ENCODE data around the gene ELMO2. TPM values are rescaled to one million over a fixed set of nuclear protein-coding genes. Genes with fewer than 3 reads are reported as not detected.
A peak's percentile ranks its signal among the peaks of the same experiment; 100 is the strongest.
"Not testable (repeated sequence)": the region's sequence is repeated elsewhere in the genome, so short reads cannot be mapped to it uniquely, and the experiment has no call there.

Gene ELMO2
- total RNA-seq, 1 donor from 2014 or later, result 66.4 TPM

DNA sequence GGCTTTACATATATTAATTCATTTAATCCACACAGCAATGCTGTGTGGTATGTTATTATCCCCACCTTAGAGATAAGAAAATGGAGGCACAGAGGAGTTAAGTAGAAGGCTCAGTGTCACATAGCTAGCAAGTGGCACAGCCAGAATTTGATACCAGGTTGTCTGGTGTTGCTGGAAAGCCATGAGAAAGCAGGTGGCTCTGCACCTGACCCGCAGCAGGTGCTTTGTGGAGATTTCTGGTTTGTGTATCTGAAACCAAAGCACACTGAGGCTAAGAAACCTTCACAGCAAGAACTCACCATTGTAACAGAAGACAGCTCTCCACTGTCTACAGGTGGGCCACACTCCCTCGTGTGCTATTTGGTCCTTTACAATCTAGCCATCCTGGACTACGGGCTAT lies 7.5 kb downstream of the ELMO2 start:
- H3K36me3 Mint-ChIP-seq (ENCODE audit: low read depth), result peaks cover 44% of the 10 kb centered on the region
- H3K4me3 Mint-ChIP-seq, result peak overlapping the region; percentile 32
- no peaks in the 10 kb centered on the region for H3K27me3 Mint-ChIP-seq
- intact Hi-C loops (cut with micrococcal nuclease), result no loop called here
- peaks cover 49% of the 10 kb centered on the region for H3K4me1 Mint-ChIP-seq
- no peak for DNase-seq
- H3K9me3 Mint-ChIP-seq, result no peaks in the 10 kb centered on the region
- peak overlapping the region; percentile 62 for H3K27ac Mint-ChIP-seq

DNA sequence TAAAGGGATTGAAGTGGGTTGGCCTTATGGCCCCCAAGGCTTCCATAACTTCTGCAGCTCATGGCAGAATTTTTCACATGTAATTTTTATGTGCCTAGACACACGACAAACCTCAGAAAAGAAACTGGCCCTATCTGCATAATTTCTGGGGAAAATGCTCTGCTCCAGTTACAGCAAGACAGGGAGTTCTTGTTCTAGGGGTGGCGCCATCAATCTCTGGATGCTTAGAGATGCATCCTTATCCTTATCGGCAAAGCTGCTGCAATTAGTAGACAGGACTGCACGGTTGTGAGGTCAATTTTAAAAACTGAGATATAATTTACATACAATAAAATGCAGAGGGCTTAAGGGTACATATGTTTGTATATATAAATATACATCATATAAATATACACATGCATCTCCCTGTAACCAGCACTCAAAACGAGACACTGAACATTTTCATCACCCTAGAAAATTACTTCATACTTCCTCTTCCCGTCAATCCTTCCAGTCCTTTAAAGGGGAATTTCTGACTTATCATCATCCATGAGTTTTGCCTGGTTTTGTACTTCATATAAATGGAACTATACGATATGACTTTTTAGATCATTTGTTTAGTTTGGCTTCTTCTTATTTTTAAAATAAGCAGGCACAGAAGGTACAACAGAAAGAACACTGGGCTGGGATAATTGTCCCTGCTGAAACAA lies 10.2 kb downstream of the ELMO2 start:
- intact Hi-C loops (cut with micrococcal nuclease), result no loop called here

DNA sequence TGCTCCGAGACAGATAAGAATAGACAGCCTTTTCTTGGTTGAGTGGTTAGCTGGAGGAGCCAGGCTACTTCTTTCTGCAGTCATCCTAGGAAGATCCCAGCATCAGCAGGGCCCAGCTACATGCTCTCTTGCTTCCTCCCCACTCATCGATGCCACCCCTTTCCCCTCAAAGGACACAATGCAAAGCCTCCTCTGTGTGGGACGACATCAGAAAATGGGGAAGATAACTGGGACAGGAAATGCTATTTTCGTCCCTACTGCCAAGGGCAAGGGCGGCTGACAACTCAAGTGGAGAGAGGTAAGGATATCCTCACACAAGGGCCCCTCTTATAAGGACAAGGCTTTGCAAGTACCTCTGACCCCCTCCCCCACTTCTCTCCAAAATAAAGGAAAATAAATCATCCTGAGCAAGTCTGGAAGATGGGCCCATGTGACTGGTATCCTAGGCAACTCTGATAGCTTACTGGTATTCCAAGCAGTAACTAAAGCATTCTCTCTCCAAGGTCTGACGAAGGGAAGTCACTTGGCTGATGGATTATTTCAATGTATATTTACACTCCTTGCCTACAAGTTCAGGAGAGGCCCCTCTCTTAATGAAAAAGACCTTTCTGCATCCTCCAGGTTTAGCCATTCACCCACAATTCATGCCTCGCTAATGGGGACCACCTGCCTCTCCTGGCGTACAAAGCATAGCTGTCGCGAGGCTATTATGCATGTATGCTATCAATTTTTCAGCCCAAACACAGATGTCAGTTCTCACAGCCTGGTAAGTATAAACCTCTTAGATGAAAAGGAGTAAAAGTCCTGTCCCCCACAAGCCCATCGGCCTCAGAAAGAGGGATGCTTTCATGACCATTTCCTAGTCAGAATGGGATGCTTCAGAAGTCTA lies 11.3 kb downstream of the ELMO2 start:
- Mint-ChIP-seq H3K4me3 (no peak overlapping the region), H3K36me3 (ENCODE audit: low read depth) (peaks cover 64% of the 10 kb centered on the region), H3K27me3 (no peaks in the 10 kb centered on the region), H3K9me3 (no peaks in the 10 kb centered on the region), H3K4me1 (peaks cover 15% of the 10 kb centered on the region), H3K27ac (no peak overlapping the region)
- intact Hi-C loops (cut with micrococcal nuclease), result no loop called here
- DNase-seq, result no peak

More for the DNA sequence above, 10.2 kb downstream of the ELMO2 start:
- Mint-ChIP-seq H3K27me3 (no peaks in the 10 kb centered on the region), H3K27ac (no peak overlapping the region), H3K36me3 (ENCODE audit: low read depth) (peaks cover 60% of the 10 kb centered on the region), H3K4me3 (no peak overlapping the region), H3K4me1 (peaks cover 26% of the 10 kb centered on the region), H3K9me3 (no peaks in the 10 kb centered on the region)
- no peak for DNase-seq

DNA sequence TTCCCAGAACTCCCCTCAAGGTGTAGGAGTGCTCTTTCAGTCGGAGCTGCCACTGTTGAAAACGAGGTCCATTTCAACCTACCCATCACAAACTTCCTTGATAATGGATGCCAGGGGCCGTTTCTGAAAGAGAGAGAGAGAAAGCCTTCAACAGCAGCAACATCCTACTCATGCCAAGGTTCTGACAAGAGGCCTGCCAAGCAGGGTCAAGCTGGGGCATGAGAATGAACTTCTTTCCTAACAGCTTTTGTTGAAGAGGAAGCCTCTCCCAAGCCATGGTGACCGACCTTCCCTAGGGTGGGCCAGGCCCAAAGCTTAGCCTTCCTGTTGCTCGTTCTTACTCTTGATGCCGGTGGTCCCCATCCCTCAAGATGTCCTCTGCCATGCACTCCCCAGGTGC lies 12.4 kb downstream of the ELMO2 start:
- Mint-ChIP-seq H3K9me3 (no peaks in the 10 kb centered on the region), H3K36me3 (ENCODE audit: low read depth) (peaks cover 62% of the 10 kb centered on the region), H3K27me3 (no peaks in the 10 kb centered on the region), H3K4me1 (peaks cover 7% of the 10 kb centered on the region), H3K27ac (no peak overlapping the region), H3K4me3 (no peak overlapping the region)
- intact Hi-C loops (cut with micrococcal nuclease), result no loop called here
- no peak for DNase-seq

DNA sequence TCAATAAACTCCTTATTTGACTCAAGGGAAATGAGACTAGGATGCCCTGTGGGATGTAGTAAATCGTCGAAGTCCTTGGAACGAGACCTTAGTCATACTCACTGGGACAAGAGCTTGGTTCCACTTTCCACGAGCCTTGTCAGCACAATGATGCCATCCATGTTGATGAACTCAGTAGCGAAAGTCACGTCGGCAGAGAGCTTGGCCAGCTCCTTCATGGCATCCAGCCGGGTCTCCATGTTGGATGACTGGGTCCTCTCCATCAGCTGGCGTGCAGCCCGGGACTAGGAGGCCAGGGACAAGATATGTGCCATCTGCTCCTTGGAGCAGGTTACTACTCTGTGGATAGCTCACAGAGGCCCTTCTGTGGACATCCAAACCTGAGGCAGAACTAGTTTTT lies 17.5 kb downstream of the ELMO2 start:
- Mint-ChIP-seq H3K4me1 (peaks cover 2% of the 10 kb centered on the region), H3K27ac (no peak overlapping the region), H3K9me3 (no peaks in the 10 kb centered on the region), H3K4me3 (no peak overlapping the region), H3K27me3 (no peaks in the 10 kb centered on the region), H3K36me3 (ENCODE audit: low read depth) (peaks cover 69% of the 10 kb centered on the region)
- DNase-seq, result no peak
- intact Hi-C loops (cut with micrococcal nuclease), result no loop called here

DNA sequence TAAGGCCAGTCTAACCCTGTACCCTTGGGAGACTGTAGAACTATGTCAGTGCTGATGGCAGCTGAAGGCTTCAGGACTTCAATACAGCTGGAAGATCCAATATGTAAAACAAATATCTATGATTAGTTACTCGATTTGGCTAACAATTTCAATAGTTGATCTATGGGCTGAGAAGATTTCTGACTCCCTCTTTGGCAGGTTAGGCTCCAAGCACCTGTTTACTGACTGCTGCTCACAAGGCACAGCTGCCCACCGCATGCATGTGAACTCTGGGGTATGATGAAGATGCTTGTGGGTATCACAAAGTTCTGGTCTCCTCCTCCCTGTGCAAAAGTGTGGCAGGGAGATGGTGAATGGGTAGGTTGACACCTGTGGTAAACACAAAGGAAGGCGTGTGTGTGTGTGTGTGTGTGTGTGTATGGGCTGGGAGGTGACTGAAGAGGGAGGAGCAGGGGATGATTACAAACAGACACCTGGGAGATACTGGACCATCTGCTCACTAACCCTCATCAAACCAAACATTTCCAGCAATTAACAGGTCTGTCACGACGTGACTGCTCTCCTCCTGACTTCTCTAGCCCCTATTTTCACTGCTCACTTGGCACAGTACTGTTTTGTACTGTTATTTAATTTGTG lies 18.1 kb downstream of the ELMO2 start:
- Mint-ChIP-seq H3K36me3 (ENCODE audit: low read depth) (peaks cover 70% of the 10 kb centered on the region), H3K27me3 (no peaks in the 10 kb centered on the region), H3K4me1 (peaks cover 2% of the 10 kb centered on the region), H3K9me3 (no peaks in the 10 kb centered on the region), H3K27ac (no peak overlapping the region), H3K4me3 (no peak overlapping the region)
- DNase-seq, result no peak
- intact Hi-C loops (cut with micrococcal nuclease), result no loop called here

DNA sequence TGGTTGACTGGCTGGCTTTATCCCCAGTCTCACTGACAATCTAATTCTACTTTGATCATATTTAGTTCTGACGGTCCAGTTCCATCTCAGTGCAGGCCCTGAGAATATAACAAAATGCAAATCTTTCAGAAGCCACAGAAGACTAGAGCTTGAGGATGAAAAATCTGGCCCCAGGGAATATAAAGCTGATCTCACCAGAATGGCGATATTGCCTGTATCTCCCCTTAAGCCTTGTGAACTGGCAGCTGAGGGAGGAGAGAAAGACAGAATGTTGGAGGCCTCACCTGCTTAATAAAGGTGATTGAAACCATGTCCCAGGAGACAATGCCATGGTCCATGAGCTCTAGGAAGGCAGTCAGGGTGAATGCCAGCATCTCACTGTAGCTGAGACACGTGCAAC lies 19.4 kb downstream of the ELMO2 start:
- H3K9me3 Mint-ChIP-seq; DNase-seq; intact Hi-C loops (cut with micrococcal nuclease); H3K4me1 Mint-ChIP-seq; H3K4me3 Mint-ChIP-seq; H3K27me3 Mint-ChIP-seq: not testable (repeated sequence)
- H3K36me3 Mint-ChIP-seq (ENCODE audit: low read depth), result peaks cover 63% of the 10 kb centered on the region
- H3K27ac Mint-ChIP-seq, result peak overlapping the region; percentile 32

DNA sequence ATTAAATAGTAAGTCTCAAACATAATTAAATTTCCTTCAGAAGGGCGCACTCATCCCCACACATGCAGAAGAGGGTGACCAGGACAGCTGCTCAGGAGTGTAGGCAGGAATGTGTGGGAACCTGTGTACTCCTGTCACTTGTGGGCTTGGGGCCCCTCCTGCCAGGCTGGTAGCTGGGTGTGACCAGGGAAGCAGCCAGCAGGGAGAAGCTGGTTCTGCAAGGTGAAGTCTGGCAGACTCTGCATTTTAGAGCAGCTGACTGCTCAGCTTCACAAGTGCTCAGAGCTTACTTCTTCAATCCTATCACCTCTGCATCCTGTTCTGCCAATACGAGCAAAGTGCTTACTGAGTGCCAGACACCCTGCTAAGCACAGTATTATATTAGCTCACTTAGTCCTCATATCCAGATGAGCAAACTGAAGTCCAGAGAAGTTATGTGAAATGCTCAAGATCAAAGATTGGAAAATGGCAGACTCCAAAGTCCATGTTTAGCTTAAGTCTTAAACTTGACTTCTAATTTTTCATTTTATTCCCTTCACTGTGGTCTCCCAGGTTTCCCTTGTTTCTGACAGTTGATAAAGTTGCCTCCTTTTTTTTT lies 27.9 kb downstream of the ELMO2 start:
- no peaks in the 10 kb centered on the region for H3K27me3 Mint-ChIP-seq
- DNase-seq, result no peak
- intact Hi-C loops (cut with micrococcal nuclease), result no loop called here
- no peak overlapping the region for H3K27ac Mint-ChIP-seq
- H3K36me3 Mint-ChIP-seq (ENCODE audit: low read depth), result peaks cover 54% of the 10 kb centered on the region
- H3K9me3 Mint-ChIP-seq, result no peaks in the 10 kb centered on the region
- peaks cover 3% of the 10 kb centered on the region for H3K4me1 Mint-ChIP-seq
- no peak overlapping the region for H3K4me3 Mint-ChIP-seq

DNA sequence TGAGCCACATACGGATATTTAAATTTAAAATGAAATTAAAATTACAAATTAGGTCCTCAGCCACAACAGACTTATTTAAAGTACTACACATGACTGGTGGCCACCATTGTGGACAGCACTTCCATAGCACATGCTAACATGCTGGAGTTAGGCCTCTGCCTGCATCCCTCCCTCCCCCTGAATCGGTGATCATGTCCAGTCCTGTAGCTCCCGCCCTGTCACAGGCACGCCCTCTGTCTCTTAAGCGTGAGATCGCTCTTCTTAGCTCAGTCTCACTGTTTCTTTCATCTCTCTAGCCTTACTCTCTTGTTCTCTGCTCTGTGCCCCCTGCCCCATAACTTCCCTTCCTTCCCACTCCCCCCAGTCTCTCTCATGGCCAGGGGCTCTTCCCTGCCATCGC lies 28.9 kb downstream of the ELMO2 start:
- Mint-ChIP-seq H3K4me1 (peaks cover 3% of the 10 kb centered on the region), H3K36me3 (ENCODE audit: low read depth) (peaks cover 59% of the 10 kb centered on the region), H3K9me3 (no peaks in the 10 kb centered on the region), H3K27ac (no peak overlapping the region), H3K27me3 (no peaks in the 10 kb centered on the region), H3K4me3 (no peak overlapping the region)
- intact Hi-C loops (cut with micrococcal nuclease), result no loop called here
- no peak for DNase-seq

DNA sequence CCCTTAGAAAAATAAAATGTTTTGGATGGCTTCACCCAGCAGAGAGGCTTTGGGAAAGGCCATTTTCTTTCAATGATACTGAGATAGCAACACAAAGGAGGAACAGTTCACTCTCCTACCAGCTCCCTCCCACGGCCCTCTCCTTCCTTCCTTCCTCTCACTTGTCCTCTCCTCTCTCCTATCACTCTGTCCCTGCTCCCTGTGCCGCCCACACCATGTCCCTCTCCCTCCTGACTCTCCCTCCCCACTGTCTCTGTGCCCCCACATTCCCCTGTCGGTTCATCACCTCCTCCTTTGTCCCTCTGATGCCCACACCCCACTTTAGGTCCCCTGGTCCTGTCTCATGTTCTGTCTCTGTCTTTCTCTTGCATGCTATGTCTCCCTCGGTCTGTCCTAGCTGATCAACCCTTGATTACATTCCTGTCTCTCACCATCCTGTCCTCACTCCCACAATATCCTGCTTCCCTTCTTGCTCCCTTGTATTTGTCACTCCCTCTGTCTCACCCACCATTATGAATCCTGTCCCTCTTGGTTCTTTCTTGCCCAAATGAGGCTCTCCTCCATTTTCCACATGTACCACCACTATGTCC lies 30.1 kb downstream of the ELMO2 start:
- H3K4me1 Mint-ChIP-seq, result peaks cover 3% of the 10 kb centered on the region
- H3K27ac Mint-ChIP-seq, result peak overlapping the region; percentile 20
- intact Hi-C loops (cut with micrococcal nuclease), result no loop called here
- H3K9me3 Mint-ChIP-seq, result no peaks in the 10 kb centered on the region
- no peak overlapping the region for H3K4me3 Mint-ChIP-seq
- no peaks in the 10 kb centered on the region for H3K27me3 Mint-ChIP-seq
- peaks cover 59% of the 10 kb centered on the region for H3K36me3 Mint-ChIP-seq (ENCODE audit: low read depth)
- DNase-seq, result no peak

DNA sequence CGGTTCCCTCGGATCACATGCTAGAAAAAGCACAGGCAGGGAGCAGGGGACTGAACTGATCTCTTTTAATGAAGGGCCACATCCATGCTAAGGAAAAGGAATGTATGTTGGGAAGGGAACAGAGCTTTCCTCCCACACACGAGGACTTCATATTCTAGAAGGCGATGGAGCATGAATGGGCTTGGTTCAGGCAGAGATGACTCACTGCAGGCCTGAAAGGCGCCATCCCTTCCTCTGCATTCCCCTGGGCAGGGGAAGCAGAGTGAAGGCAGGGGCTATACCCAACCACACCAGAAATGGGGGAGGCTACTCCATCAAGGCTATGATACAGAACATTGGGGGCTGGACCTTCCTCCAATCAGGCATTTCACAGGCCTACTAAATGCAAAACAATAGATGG lies 30.6 kb downstream of the ELMO2 start:
- H3K9me3 Mint-ChIP-seq, result no peaks in the 10 kb centered on the region
- H3K4me1 Mint-ChIP-seq, result peaks cover 3% of the 10 kb centered on the region
- intact Hi-C loops (cut with micrococcal nuclease), result no loop called here
- no peaks in the 10 kb centered on the region for H3K27me3 Mint-ChIP-seq
- DNase-seq, result no peak
- H3K27ac Mint-ChIP-seq, result no peak overlapping the region
- peaks cover 61% of the 10 kb centered on the region for H3K36me3 Mint-ChIP-seq (ENCODE audit: low read depth)
- H3K4me3 Mint-ChIP-seq, result no peak overlapping the region

DNA sequence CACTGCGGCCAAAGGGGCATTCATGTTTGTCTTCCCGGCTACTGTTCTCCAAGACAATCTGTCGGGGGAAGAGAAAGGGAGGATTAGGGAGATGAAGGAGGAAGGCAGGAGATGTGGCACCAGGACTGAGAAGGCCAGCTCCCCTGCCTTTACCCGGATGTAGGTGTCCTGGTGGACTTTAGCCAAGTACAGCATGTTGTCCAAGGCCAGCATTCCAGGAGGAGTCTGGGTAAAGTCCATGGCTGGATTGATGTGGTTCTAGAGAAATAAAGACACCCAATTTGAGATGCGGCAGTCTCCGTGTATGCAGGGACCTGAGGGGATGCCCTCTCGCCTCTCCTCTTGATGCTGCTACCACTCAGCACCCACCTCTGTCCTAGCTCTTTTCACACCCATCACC lies 32.0 kb downstream of the ELMO2 start:
- H3K4me1 Mint-ChIP-seq, result peaks cover 6% of the 10 kb centered on the region
- H3K4me3 Mint-ChIP-seq, result no peak overlapping the region
- intact Hi-C loops (cut with micrococcal nuclease), result no loop called here
- no peaks in the 10 kb centered on the region for H3K9me3 Mint-ChIP-seq
- H3K27me3 Mint-ChIP-seq, result no peaks in the 10 kb centered on the region
- peaks cover 62% of the 10 kb centered on the region for H3K36me3 Mint-ChIP-seq (ENCODE audit: low read depth)
- no peak overlapping the region for H3K27ac Mint-ChIP-seq
- no peak for DNase-seq

DNA sequence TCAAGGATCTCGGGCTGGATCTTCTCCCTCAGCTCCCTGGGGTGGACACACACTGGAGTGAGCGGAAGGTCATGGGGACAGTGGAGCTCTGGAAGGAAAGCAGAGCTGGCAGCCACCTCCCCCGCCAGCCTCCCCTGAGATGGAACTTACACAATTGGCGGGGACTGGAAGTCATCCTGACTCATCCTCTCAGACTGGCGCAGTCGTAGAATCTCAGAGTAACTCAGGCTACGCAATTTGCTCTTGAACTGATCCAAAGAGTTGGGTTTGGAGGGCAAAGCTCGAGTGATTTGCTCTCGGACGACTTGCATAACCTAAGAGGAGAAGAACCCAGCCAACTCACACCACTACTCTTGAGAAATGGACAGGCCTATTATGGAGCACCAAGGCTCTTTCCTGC lies 34.8 kb downstream of the ELMO2 start:
- no peak overlapping the region for H3K4me3 Mint-ChIP-seq
- no peak overlapping the region for H3K27ac Mint-ChIP-seq
- peaks cover 19% of the 10 kb centered on the region for H3K4me1 Mint-ChIP-seq
- H3K9me3 Mint-ChIP-seq, result no peaks in the 10 kb centered on the region
- intact Hi-C loops (cut with micrococcal nuclease), result no loop called here
- peaks cover 76% of the 10 kb centered on the region for H3K36me3 Mint-ChIP-seq (ENCODE audit: low read depth)
- no peaks in the 10 kb centered on the region for H3K27me3 Mint-ChIP-seq
- DNase-seq, result no peak

All from activated CD4-positive, alpha-beta T cell treated with anti-CD3 and anti-CD28 coated beads, Interleukin-2, amount 10 ng/mL, durations not matched to agents 24 days and 14 days (primary cell).